SHP77 treated with DMSO at 0.1 percent for 48 hours (cell line): Measurements from ENCODE around the gene BEND3.

Experiments
- DNase-seq: peaks from one replicate; lab custom pipeline; 2025; lab: John Stamatoyannopoulos, UW

Gene BEND3

GRCh38 chr6:107083047-107083768 is 32.1 kb downstream of the BEND3 start:
- DNase-seq, result no peak

DNA sequence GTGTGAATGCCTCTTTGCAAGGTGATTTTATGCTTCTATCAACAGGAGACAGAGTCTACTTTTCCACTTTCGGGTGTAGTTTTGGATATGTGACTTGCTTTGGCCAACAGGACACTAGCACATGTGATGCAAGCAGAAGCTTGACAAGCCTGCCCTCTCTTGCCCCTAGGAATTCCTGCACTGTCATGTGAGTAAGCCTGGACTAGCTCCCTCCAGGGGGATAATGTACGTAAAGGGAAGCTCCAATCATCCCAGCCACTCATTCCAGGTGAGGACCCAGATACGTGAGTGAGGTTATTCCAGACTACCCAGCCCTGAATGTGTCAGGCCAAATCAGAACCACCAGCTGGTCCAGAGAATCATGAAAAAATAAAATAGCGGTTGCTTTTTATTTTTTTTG is 33.3 kb downstream of the BEND3 start:
- no peak for DNase-seq

DNA sequence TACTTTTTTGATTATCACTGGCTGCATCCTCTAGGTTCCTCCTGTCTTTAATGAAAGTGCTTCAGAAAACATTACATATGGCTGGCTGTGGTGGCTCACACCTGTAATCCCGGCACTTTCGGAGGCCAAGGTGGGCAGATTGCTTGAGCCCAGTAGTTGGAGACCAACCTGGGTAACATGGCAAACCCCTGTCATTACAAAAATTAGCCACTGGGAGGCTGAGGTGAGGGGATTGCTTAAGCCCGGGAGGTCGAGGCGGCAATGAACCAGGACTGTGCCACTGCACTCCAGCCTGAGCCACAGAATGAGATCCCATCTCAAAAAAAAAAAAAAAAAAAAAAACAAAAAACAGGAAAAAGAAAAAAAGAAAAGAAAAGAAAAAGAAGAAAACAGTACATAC is 35.3 kb downstream of the BEND3 start:
- DNase-seq, result no peak

GRCh38 chr6:107079429-107079828 is 35.9 kb downstream of the BEND3 start:
- DNase-seq, result no peak

DNA sequence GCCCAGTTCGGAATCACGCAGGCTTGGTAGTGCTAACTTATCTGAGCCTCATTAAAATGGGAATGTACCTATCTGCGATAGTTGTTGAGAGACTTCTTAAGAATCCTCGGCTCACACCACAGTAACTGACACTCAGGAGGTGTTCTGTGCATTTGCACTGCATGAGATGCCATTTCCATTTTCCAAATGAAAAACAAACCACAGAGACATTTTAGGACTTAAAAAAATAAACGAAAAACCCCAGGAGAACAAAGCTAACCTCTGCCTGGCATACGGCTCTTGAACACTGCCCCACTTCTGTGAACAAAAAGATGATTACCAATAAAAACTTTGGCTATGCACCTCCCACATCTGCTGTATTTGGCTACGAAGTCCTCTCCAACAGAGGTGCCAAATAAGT is 37.6 kb downstream of the BEND3 start:
- no peak for DNase-seq

- DNase-seq, result no peak
These were observed 39.3 kb downstream of the BEND3 start for GRCh38 chr6:107075951-107076381.

- no peak for DNase-seq
These were observed 44.6 kb downstream of the BEND3 start for GRCh38 chr6:107070686-107071085.

DNA sequence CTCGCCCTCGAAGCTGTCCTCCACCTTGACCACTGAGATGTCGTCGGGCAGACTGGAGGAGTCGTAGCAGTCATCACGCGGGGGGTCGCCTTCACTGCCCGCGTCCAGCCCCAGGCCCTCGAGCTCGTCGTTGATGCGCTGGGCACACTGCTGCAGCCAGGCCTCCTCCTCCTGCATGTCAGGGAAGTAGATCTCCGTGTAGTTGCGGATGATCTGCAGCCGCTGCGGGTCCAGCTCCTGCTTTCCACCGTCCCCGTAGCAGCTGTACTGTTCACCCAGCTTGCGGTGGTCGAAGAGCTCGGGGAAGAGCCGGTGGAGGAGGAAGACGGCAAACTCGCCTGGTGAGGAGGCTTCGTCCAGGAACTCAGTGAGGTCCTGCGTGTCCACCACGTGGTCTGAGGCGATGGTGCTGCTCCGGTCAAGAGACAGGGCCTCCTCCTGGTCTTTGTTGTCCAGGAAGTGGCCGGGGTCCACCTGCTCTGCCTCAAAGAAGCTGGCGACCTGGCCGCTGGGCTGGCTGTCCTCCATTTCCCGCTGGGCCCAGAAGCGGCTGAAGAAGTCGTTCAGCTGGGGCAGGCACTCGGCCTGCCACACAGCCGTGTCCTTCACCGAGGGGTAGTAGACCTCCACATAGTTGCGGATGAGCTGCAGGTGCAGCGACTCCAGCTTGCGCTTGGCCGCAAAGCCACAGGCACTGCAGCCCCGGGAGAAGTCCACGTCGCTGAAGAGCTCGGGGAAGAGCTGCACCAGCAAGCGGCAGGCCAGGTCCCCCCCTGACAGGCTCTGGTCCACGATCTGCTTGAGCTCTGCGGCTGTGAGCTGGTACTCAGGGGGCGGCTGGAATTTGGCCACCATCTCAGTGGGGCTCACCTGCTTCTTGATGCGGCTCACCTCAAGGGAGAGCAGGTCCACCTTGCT is 45.4 kb downstream of the BEND3 start:
- DNase-seq, result no peak

GRCh38 chr6:107068691-107069630 is 46.4 kb downstream of the BEND3 start:
- no peak for DNase-seq

DNA sequence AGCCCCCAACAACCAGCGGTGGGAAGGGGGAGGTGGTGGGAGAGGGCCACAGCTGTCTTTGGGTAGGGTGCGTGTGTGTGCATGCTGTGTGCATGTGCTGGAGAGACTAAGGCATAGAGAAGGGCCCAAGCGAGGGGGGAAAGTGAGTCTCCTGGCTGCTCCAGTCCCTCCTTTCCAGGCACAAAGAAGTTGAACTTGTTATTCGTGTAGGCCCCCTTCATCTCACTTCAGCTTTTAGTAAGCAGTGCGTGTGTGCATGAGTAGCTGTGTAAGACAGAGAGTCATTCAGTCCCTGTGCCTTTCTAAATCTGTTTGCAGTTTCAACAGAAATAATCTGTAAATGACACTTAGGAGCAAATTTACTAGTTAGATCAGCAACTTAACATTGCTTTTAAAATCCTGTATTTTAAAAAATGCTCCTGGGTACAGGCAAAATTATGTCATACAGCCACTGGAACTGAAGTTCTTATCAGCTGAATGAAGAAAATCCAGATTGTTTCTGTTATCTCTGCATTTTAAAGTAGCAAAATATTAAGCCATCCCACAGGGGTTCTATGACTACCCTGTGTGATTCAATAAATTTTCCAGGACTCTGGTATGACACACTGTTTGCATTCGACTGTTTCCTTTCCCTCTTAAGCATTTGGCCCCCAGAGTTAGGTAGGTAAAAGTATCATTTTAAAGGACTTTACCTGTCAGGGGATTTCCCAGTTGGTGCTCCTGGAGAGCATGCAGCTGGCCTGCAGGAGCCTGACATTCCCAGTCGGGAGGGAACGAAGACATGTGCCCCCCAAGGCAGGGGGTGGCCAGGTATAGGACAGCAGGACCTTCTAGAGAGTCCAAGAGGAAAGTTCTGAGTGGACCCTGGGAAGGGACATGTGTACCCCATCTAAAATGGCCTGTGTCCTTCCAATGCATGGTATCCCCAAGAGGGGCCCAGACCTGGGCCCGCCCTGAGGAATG is 48.3 kb downstream of the BEND3 start:
- DNase-seq, result no peak

DNA sequence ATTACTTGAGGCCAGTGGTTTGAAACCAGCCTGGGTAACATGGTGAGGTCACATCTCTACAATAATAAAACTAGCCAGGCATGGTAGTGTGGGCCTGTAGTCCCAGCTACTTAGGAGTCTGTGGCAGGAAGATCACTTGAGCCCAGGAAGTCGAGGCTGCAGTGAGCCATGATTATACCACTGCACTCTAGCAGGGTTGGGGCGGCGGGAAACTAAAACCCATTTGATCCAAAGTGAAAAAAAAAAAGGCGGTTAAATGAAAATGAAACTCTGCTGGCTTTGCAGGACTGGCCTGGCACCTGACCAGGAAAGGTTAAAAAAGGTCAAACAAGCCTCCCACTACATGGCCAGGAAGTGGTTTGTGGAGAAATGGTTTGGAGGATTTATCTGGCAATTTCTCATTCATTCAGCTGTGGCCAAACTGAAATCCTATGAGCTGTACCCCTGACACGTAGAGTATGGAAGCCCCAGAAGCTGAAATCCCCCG is 50.7 kb downstream of the BEND3 start:
- DNase-seq, result no peak

GRCh38 chr6:107062691-107063090 is 52.6 kb downstream of the BEND3 start:
- DNase-seq, result no peak

DNA sequence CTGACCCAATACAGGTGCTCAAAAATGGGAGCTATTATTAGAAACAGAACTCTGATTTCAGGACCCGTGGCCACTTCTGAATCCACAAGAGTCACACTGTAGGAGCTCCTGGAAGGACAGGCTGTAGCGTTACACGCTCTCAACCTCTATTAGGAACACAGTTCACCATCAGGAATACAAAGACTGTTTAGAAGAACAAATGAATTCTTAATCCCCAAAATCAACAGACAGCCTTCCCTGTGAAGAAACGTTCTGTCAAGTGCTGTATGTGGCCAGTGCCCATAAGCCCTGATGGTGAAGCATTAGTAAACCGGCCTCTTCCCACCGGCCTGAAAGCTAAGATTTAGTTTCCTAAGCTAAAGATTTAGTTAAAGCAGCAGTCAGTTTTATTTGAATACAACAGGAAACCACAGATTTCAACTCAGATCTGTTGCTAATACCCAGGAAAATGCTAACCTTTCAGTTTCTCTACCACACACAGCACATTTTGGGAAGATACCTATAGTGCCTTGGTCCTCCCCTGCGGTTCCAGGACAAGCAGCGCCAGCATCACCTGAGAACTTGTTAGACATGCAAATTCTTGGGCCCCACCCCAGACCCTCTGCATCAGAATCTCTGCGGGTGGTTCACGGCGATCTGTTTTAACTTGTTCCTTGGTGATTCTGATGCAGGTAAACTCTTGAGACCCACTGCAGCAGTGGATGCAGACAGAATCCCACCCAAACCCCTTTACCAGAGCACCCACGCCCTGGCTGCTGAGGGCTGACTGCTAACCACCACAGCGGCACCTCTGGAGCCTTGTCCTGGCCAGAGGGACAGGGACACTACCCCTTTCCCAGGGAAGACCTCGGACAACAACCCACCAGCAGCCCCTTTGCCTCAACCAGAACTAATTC is 53.9 kb downstream of the BEND3 start:
- DNase-seq, result no peak

DNA sequence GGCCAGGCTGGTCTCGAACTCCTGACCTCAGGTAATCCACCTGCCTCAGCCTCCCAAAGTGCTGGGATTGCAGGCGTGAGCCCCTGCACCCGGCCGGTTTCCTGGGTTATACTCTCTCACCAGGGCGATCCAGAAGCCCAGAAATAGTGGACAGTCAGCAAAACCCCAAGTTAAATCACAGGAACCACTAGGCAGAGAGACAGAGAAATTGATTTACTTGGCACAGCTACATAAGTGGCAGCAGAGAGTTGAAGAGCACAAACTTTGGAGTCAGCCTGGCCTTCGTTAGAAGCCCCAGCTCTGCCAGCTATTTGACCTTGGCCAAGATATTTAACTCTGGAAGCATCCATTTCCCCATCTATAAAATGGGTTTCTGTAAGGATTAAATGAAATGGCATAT is 54.6 kb downstream of the BEND3 start:
- DNase-seq, result no peak

GRCh38 chr6:107059606-107060005 is 55.7 kb downstream of the BEND3 start:
- DNase-seq, result no peak

DNA sequence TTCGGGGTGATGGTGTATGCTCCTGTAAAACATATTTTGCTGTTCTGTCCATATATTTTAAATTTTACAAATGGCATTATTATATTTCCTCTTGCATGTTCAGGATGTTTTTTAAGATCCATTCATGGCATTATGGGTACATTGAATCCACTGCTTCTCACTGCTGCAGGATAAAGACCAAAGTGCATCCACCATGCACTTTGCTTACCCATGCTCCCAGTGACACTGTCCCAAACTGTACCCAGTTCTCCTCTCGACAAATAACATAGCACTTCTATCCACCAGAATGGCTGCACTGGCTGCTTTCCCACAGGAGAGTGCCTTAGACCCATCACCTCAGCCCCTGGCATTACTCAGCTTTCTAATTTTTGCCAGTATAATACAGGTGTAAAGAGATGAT is 57.6 kb downstream of the BEND3 start:
- no peak for DNase-seq

DNA sequence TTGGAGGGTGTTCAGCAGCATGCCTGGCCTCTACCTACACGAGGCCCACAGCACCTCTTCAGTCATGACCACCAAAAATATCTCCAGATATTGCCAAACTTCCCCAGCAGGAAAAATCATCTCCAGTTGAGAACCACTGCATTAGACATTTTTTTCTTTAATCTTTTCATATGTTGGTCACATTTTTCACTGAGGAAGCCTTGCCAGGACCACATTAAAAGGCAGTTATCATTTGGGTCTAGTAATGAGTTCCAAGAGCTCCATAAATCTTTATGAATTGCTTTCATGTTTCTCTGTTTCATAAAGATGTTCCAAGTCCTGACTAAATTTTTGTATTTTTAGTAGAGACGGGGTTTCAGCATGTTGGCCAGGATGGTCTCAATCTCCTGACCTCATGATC is 58.5 kb downstream of the BEND3 start:
- DNase-seq, result no peak

DNA sequence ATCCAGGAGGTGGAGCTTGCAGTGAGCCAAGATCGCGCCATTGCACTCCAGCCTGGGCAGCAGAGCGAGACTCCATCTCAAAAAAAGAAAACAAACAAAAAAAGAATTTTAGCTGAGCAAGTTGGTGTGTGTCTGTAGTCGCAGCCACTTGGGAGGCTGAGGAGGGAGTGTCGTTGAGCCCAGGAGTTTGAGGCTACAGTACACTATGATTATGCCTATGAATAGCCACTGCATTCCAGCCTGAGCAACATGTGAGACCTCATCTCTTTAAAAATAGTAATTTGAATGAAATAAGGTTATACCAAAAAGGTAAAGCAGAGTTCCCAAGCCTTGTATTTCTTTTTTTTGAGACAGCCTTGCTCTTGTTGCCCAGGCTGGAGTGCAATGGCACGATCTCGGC is 67.5 kb downstream of the BEND3 start:
- no peak for DNase-seq

DNA sequence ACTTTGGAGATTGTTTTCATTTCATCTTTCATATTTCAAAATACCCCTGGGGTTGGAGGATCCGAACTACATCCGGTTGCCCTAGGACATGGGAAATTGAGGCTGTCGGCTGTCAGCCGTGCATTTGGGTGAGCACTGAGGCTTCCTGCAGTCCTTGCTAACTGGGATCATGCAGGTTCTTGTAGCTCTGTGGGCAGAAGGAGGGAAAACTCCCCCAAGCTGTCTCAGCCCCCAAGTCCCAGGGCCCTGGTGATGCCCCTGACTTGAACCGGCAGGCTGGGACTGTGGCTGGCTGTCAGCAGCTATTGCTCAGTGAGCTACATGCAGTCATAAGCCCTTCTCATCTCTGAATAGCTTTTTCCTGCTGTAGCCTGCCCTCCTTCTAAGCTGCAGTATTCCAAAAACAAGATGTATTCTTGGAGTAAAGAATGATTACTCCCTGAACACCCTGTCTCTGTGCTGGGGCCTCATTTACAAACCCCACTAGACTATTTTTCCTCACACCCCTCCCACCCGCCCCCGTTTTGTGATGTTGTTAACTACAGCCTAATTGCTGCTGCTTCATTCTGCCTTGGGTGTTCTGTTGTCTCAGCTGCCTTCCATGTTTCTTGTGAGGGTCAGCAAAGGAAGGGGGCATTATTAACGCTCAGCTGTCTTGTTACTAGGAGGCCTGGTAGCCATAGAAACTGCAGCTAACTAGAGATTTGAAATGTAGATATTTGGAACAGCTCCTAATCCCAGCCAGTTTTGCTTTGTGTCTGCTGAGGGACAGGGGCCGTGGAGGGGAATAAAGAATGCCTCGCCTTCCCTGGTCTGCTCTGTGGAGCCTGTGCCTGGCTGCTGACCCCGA is 69.3 kb downstream of the BEND3 start:
- DNase-seq, result no peak
